HG03095 (cell line): Measurements from ENCODE around the gene INO80.

ENCODE experiments used
- ATAC-seq: cut with Tn5 transposase; IDR thresholded peaks from one replicate; pipeline ENCODE4 v1.9.1; 2021; ENCODE audit warnings: moderate library complexity; ENCODE audit not compliant: unreplicated experiment

INO80 gene

DNA sequence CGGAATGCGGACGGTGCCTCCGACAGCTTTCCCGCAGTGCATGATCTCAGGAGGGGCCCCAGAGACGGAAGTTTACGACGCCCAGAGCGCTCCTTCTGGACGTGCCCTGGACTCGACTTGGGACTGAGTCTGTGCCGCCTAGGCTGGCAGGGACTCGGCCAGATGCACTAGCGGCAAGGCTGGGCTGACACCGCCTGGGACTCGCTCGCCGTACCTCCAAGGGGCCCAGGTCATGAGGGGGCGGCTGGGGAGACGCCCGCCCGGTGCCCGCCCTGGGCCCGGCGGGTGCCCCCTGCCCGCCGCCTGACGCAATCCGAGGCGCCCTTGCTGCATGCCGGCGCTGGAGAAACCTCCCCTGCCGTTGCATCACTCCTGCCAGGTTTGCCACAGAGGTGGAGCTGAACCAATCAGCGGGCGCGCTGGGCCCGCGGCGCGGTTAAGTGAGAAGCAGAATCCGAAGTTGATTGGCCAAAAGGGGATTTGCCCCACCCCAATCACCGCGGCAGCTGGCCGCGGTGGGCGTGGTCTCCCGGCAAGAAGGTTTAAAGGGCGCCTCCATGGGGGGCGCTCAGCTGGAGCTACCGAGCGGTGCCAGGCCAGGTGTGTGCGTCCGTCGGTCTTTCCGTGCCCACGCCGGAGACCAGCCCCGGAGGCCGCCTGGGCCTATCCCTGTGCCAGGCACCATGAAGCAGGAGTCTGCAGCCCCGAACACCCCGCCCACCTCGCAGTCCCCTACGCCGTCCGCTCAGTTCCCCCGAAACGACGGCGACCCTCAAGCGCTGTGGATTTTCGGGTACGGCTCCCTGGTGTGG is 163.0 kb downstream of the INO80 start, which contains the start of gene CHAC1:
Gene CHAC1, plus strand, starts transcription at position 571 of the 812 bp plus-strand sequence. Its CDS starts 113 bp downstream, at position 684.
- peak; percentile 88 for ATAC-seq

DNA sequence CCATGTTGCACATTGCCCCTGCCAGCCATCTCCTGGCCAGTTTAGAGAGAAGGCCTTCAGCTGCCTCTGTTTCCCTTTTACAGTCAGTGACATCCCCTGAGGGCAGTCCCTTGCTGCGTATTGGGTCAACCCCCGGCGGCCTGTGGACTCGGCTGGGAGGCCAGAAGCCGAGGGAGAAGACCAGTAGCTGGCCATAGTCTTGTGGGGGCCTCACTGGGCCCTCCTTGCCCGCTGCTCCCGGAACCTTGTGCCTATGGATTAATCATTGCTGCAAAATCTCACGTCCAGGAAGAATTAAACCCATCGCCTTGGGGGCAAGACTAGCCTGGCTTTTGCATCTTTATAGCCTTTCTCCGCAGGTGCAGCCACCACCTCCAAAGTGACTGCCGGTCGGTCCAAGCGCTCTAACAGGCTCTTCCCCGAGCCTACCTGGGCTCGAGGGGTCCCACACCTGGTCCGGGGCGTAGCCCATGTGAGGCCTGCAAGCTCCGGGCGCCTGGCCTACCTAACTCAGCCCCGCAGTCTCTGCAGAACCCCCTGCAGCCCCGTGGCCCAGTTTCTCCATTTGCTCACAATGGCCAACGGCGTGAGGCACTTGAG is 163.7 kb downstream of the INO80 start:
- no peak for ATAC-seq

DNA sequence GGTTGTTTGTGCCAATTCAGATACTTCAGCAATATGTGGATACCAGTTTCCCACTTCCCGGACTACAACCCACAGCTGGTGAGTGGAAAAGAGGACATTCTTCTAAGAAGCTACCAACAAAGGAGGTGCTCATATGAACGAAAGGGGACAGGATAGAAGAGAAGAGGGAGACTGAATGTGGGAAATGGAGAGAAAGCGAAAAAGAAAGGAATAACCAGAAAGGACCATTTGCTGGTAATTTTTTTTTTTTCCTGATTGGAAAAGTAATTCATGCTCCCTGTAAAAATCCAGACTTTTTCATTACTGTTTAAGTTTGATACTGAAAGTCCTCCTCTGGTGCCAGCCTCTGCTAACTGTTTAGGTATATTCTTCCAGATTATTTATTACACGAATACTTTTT is 164.3 kb downstream of the INO80 start:
- no peak for ATAC-seq

DNA sequence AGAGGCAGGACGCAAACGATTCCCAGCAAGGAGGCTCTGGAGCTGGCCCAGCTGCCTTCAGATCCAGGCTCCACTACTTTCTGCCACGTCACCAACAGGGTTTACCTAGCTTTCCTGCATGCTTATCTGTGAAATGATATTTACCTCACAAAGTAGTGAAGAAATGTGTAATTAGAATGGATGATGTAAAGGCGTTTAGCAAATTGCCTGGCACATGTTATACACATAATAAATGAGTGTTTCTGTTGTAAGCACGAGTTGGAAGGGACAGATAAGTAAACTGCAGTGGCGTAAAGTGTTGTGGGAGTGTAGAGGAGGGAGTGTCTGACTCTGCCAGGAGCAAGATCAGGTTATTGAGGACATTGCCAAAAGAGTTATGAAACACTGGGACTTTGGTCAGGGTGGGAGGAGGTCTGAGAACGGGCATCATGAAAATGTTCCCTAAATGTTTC is 166.3 kb downstream of the INO80 start:
- ATAC-seq = no peak

DNA sequence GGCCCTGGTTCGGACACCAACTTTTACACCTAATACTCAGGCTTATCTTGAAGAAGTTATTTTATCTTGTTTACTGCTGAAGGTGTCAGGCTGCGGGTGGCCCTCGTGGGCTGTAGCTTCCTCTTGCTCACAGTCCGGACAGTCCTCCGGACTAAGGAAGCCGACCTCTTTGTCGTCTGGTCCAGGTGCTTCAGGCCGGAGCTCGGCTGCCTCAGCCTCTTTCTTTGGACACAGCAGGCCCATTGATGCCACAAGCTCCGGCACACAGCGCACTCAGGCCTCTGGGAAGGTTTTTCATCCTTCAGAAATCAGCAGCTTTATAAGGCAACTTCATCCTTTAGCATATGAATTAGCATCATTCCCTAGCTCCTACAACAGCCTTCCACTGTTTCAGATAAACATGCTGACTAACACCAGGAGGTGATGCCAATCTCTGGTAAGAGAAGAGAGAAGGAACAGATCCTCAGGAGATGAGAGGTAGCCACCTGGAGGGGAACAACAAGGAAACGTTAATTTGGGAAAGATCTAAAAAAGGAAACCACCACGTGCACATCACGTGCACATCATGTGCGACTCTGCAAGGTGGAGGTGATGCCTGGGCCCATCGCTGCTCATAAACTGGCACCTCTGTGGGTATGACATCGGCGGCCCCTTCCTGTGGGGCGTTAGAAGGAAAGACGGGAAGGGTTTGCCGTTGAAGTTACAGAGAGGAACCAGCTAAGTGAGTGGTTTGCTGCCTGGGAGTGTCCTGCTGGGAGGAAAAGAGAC is 167.2 kb downstream of the INO80 start:
- no peak for ATAC-seq

DNA sequence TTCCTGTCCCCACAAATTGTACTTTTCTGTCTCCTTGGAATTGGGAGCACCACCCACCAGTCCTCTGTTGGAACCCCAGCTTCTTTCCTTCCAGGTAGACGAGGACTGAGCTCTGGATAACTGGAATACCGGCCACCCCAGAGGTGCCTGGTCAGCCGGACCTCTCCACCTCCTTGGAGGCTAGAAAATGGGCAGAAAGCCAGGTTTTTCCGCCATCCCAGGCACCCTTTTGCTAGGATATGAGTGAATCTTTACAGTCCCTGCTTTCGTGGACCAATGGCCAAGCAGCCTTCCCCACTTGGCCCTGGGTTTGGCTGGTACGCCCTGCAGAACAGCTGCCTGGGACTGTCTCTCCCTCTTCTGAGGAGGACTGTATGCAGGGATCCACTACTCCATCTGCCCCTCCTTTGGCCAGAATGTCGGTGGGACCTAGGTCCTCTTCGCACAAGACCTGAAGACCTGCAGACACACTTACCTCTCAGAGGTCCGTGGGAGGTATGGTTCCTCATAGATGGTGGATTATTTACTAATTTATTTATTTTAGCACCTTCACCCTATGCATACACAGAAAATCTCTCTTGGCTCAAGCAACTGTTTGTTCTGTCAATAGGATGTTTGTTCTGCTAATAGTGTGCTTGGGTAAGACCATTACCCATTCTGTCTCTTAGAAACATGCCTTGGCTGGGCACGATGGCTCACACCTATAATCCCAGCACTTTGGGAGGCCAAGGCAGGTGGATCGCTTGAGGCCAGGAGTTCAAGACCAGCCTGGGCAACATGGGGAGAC is 171.4 kb downstream of the INO80 start:
- no peak for ATAC-seq

DNA sequence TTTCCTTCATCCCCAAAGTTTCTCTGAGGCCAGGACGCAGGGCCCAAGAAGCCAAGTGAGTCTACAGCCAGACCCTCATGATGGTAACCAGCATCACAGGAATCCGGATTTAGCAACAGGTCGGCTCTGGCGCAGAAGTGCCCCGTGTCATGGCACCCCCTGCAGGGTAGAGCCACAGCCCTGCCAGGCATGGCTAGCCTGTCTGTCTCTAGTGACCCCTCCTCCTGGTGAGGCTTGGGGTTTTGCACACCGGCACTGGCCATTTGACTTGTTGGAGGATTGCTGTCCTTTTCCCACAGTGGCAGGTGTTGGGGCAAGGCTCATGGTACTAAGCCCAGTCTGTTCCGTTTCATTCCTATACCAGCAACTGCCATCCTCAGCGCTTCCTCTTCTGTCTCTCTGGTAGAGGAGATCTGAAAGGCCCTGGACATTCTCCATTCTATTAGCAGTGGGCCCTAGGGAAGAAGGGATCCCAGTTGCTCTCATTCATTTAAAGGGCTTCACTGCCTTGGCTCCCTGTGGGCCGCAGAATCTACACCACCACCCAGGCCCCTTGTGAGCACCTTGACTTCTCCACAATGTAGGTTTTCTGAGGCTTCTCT is 172.2 kb downstream of the INO80 start:
- no peak for ATAC-seq

DNA sequence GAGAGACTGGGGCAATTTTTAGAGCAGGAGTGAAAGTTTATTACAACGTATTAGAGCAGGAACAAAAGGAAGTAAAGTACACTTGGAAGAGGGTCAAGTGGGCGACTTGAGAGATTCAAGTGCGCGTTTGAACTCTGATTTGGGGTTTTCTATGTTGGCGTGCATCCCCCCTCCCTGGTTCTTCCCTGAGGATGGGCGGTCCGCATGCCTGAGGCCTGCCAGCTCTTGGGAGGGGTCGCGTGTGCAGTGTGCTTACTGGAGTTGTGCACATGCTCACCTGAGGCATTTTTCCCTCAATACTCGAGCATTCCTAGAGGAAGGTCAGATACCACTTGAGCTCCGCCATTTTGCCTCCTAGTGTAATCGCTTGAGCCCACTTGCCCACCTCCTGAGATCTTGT is 173.2 kb downstream of the INO80 start:
- ATAC-seq = no peak

DNA sequence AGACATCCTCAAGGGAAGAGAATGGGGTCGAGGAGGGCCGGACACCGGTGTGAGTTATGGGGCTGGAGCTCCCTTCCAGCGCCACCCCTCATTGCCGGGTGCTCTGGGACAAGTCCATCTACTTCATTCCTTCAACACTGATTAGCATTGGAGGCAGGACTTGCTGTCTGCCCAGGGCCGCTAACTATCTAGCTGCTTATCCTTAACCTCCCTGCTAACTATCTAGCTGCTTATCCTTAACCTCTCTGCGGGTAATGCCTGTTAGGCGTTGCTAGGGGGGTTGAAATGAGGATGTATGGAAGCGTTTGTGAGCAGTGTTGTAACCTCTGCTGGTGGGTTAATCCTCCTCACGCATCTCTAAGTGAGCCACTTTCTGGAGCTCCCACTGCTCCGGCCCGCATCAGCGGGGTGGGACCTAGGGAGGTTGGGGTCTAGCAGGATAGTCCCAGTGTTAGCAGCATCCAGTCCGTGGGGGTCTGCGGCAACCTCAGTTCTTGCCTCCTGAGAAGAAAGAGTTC is 173.7 kb downstream of the INO80 start:
- no peak for ATAC-seq

DNA sequence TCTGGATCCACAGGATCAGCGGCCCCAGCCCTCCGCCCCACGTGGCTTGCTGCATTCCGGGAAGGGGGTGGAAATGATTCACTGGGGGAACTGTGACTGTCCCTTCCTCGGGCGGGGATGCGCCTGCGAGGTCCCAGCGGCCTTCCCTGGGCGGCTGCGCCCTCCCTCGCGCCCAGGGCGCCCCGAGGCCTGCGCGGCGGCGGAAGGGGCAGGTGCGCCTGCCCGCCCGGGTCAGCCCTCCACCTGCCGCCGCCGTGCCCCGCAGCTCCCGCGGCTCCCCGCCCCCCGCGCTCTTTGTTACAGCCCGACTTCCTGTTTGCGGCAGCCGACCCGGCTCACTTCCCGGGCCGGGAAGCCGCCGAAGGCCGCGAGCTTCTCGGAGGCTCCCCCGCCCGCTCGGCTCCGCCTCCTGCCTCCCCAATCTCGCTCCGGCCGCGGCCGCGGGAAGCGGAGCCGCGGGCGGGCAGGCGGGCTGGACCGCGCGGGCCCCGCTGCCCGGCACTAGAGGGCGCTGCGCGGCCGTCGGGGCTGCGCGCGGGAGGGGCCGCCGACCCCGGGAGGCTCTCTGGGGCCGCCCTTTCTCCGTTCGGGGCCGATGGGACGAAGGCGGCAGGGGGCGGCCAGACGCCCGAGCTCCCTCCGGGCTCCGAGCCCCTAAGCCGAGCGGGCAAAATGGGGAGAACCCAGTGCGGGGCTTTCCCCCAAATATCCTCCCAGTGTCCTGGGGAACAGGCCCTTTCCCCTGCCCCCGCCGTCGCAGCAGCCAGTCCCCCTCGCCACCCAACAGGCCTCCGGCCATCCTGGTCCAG is 174.3 kb downstream of the INO80 start:
- peak; percentile 63 for ATAC-seq

DNA sequence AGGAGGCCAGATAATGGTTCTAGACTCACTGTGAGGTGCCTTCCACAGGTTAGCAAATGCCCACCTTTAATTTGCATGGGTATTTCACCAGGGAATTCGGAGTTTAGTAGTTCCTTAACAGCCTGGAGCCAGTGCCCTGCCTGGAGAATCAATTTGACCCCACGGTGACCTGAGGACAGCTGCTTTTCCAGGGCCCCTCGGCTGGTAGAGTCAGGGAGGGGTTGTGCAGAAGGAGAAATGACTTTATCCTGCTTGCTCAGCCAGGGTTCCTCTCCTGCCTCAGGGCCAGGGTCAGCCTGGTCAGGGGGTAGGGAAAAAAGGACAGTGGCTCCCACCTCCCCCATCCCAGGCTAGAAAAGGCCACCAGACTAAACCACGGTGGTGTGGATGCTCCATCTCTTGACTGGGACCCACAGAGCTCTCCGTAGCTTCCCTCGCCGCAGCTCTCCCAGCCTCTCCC is 175.0 kb downstream of the INO80 start:
- no peak for ATAC-seq

DNA sequence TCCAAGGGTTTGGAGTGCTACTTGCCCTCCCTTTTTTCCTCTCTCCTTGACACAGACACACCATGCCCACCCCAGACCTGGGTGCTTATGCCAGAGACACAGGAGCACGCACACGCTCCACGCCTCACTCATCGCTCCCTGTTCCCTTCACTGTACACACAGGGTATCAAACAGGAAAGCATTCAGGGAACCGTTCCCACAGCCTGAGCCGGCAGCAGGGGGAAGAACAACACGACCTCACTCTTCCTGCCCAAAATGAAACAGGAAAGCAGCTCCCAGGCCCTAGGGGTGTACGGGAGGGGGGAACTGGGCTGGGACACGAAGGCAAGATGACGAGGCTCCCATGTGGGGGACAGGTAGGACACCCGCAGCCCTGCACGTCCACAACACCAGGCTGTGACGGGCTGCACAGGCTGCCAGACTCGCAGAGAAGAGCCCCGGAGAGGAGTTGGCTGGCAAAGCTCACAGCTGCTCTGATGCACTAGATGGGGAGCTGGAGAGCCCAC is 175.7 kb downstream of the INO80 start:
- ATAC-seq = no peak

DNA sequence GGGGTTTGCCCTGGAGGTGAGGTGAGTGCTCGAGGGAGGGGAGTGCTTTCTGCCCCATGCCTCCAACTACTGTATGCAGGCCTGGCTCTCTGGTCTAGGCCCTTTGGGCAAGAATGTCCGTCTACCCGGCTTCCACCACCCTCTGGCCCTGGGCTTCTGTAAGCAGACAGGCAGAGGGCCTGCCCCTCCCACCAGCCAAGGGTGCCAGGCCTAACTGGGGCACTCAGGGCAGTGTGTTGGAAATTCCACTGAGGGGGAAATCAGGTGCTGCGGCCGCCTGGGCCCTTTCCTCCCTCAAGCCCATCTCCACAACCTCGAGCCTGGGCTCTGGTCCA is 177.6 kb downstream of the INO80 start:
- ATAC-seq = no peak

DNA sequence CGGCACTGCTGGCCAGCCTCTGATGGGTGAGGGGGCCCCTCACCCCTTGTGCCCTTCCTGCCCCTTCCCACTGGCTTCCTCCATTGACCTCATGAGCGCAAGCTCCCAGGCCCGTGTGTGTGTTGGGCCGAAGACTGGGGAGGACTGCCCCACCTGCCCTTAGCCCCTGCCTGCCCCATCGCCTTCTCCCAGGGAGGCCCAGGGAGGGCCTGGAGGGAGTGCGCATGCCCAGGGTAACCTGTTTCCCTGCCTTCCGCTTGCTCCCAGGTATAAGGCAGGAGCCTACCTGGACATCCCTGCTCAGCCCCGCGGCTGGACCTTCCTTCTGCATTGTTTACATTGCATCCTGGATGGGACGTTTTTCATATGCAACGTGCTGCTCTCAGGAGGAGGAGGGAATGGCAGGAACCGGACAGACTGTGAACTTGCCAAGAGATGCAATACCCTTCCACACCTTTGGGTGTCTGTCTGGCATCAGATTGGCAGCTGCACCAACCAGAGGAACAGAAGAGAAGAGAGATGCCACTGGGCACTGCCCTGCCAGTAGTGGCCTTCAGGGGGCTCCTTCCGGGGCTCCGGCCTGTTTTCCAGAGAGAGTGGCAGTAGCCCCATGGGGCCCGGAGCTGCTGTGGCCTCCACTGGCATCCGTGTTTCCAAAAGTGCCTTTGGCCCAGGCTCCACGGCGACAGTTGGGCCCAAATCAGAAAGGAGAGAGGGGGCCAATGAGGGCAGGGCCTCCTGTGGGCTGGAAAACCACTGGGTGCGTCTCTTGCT is 178.1 kb downstream of the INO80 start:
- no peak for ATAC-seq

DNA sequence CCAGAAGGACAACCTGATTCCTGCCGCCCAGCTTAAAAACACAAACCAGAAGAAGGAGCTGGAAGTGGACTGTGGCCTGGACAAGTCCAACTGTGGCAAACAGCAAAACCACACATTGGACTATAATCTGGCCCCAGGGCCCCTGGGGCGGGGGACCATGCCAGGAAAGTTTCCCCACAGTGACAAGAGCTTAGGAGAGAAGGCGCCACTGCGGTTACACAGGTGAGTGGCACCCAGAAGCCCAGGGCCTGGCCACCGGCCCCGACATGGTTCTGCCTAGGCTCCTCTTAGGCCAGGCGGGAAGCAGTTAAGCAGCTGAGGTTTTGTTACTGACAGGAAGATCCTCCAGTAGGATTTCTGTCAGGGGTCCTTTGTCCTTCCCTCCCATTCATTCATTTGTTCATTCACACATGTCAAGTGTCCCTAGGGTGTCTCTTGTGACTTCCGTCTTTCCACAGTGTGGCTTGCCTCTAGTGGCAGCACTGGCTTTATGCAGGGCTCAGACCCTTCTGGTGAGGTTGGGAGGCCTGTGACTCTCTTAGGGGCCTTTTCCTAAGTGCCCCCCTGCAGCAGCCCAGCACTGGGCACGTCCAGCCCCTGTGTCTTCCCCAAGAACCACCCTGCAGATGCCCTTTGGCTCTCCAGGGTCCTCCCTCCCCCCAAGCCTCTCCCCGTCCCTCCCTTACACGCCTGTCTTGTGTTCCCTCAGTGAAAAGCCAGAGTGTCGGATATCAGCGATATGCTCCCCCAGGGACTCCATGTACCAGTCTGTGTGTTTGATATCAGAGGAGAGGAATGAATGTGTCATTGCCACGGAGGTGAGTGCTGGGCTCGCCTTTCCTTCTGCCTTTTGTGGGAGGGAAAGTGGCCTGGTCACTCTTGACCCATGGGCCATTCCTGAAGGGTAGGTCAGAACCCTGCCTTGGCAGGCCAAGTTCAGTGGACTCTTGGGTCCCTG is 179.1 kb downstream of the INO80 start:
- no peak for ATAC-seq

DNA sequence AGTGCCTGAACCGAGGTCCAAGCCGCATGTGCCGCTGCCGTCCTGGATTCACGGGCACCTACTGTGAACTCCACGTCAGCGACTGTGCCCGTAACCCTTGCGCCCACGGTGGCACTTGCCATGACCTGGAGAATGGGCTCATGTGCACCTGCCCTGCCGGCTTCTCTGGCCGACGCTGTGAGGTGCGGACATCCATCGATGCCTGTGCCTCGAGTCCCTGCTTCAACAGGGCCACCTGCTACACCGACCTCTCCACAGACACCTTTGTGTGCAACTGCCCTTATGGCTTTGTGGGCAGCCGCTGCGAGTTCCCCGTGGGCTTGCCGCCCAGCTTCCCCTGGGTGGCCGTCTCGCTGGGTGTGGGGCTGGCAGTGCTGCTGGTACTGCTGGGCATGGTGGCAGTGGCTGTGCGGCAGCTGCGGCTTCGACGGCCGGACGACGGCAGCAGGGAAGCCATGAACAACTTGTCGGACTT is 179.8 kb downstream of the INO80 start:
- no peak for ATAC-seq

DNA sequence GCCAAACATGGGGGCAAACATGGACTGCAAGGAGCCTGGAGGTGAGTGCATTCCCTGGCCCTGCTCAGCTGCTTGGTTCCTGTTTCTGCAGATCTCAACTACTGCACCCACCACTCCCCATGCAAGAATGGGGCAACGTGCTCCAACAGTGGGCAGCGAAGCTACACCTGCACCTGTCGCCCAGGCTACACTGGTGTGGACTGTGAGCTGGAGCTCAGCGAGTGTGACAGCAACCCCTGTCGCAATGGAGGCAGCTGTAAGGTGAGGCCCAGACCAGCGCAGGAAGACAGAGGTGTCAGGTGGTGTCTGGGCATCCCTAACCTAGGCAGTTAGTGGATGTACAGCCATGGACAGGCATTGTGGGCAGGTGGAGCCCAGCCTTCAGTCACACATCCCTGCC is 181.6 kb downstream of the INO80 start:
- ATAC-seq = no peak
